DMS153 (cell line): ENCODE results near the gene SARDH.

Experiments used
- DNase-seq: peaks from one replicate; lab custom pipeline; 2025; lab: John Stamatoyannopoulos, UW

Gene SARDH, protein sequence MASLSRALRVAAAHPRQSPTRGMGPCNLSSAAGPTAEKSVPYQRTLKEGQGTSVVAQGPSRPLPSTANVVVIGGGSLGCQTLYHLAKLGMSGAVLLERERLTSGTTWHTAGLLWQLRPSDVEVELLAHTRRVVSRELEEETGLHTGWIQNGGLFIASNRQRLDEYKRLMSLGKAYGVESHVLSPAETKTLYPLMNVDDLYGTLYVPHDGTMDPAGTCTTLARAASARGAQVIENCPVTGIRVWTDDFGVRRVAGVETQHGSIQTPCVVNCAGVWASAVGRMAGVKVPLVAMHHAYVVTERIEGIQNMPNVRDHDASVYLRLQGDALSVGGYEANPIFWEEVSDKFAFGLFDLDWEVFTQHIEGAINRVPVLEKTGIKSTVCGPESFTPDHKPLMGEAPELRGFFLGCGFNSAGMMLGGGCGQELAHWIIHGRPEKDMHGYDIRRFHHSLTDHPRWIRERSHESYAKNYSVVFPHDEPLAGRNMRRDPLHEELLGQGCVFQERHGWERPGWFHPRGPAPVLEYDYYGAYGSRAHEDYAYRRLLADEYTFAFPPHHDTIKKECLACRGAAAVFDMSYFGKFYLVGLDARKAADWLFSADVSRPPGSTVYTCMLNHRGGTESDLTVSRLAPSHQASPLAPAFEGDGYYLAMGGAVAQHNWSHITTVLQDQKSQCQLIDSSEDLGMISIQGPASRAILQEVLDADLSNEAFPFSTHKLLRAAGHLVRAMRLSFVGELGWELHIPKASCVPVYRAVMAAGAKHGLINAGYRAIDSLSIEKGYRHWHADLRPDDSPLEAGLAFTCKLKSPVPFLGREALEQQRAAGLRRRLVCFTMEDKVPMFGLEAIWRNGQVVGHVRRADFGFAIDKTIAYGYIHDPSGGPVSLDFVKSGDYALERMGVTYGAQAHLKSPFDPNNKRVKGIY

DNA sequence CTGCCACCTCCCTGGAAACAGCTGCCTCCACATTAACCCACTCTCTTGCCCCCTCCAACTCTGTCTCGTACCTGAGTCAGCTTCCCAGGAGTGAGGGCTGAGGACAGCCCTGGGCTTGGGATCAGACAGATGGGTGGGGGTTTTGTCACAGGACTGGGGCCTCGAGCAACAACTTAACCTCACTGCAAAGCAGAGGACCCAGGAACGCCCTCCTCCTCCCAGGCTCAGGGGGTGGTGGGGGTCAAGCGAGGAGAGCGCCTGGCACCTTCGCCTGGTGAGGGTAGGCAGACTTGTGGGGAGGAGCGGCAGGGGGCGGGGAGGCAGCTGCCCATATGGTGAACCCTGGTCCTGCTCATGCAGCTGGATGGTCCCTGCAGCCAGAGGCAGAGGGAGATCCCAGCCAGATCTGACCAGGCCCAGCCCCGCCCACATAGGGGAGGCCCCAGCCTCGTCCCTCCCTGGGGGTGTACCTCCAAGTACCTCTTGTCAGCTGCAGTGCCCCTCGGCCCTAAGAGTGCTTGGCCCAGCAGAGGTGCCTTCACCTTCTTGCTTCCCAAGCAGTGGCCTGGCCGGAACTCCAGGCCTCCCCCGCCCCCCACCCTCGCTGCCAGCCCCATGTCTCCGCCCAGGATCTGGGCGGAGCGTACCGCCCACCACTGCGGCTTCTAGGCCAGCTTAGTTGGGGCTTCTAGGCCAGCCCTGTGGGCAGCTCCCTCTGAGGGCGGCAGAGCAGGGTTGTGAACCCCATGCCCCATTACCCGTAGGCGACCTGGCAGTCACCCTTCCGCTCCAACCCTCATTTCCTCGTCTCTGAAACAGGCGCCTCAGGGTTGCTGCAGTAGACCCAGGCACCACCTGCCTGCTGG, at the start of gene SARDH:
Gene SARDH, minus strand, starts transcription at position 579 of the 866 bp plus-strand sequence. CDS start 4,179 bp downstream, outside the sequence.
- no peak for DNase-seq

DNA sequence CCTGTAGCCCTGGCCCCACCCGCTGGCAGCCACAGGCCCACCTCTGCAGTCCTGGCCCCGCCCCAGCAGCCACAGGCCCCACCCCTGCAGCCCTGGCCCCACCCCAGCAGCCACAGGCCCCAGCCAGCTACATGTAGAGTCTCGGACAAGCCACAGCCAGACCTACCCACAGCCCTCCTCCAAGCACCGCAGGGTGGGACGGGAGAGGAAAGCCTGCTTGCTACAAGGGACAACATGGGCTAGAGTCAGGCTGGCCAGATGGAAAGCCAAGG, 49.5 kb upstream of the SARDH start:
- DNase-seq, result no peak

GRCh38 chr9:133786907-133787753, 49.0 kb upstream of the SARDH start:
- DNase-seq, result no peak

DNA sequence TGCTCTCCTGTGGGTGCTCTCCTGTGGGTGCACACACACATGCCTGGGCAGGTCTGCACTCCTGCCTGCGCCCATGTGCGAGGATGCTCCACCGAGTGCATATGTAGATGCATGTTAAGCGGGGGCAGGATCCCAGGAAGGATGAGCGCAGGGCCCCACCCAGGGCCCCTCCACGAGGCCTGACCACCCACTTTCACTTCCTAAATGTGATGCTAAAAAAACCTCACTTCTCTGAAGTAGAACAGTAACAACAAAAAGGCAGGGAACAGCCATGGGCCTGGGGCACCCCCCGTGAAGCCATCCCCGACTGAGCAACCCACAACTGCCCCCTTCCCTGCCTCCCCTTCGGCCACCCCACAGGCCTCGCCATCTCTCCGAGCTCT, 48.2 kb upstream of the SARDH start:
- no peak for DNase-seq

DNA sequence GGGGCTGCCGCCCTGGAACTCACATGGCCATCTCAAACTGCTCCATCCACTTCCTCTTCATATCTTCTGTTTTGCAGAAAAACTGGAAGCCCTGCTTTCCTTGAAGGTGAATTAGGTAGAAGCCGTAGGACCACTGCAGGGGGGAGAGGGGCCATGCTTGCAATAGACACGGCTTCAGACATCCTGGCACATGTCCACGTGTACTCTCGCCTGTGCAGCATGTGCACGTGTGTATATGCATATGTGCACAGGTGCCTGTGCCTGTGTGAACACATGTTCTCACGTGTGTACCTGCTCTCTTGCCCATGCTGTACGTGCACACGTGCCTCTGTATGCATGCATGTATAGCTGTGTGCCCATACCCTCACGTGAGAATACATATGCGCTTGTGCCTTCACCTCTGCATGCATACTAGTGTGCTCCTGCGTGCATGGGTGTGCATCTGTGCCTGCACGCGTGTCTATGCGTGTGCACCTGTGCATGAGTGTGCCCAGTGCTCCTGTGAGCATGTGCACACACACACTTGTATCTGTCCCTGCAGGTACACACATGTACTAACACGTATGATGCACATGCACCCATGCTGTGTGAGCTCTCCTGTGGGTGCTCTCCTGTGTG, 47.7 kb upstream of the SARDH start:
- DNase-seq, result no peak

GRCh38 chr9:133784731-133785561, 46.8 kb upstream of the SARDH start:
- DNase-seq, result no peak

- no peak for DNase-seq
Measured at GRCh38 chr9:133783331-133783731, 45.2 kb upstream of the SARDH start.

DNA sequence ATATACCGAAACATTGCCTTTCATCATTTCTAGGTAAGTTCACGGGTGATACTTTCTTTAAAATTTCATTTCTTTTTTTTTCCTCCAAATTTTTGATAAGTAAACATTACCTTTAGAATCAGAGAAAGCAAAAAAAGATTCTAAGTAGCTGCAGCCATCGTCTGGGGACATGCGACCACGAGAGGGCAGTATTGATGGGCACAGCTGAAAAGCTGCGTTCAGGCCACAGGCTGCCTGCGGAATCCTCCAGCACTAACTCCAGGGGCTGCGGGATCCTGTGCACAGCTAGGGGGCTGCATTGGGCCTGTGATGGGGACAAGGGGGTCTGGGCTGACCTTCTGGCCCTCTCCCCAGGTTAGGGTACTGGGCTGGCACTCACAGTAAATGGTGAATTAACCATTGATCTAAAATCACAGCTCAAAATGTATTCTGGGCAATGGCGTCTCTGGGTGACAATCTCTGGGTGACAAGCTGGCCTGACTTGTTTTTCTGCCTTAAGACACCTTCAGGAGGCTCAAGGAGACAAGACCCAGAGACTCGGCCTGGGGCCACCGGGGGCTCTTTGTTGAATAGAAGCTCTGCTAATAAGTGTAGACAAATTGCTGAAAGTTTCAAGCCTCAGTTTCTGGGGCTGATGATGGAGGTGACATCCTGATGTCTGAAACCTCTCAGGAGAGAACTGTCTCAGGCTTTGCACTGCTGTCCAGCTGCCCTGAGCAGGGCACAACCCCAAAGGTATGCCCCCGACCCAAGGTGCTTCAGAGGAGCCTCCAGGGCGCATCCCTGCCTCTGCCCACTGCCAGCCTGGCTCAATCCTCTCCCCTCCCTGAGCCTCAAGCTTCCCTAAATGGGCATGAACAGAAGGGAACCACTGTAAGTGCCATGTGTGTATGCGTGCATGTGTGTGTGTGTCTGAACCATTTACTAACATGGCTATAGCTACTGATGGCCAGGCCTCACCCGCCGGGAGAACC, 44.3 kb upstream of the SARDH start:
- no peak for DNase-seq

DNA sequence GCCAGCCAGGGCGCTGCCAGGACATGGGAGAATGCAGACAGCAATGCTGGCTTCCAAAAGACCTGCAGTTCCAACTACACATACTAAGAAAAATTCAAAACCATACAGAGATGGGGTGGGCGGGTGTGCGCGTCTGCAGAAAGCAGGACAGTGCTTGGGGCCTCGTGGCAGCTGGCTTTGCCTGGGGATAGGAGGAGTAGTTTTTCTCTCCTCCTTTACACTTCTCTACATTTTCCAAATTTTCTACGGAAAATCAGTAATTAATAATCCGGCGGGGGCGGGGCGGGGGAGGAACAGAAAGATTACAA, 43.6 kb upstream of the SARDH start:
- DNase-seq, result no peak

- no peak for DNase-seq
Measured at GRCh38 chr9:133780962-133781827, 43.0 kb upstream of the SARDH start.

DNA sequence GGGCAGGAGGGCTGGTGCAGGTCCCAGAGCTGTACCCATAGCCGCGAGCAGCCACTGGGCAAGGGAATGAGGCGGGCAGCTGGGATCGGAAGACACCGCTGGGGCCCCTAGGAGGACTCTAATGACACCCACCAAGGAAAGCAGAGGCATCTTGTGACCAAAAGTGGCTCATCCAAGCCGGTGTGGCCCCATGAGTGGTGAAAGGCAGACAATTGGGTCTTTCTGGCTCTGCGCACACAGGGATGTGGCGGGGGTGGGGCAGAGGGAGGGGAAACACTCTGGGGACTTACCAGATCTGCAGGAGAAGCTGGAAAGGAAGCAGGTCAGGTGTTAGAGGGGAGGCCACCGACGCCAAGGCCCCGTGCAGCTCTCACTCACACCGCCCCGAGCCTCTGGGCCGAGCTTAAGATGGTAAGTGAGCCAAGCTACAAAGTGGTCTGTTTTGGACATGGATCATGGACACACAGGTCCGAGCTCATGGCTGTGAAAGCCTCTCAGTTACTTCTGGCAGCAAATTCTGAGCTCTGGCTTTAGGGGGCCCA, 42.3 kb upstream of the SARDH start:
- no peak for DNase-seq

DNA sequence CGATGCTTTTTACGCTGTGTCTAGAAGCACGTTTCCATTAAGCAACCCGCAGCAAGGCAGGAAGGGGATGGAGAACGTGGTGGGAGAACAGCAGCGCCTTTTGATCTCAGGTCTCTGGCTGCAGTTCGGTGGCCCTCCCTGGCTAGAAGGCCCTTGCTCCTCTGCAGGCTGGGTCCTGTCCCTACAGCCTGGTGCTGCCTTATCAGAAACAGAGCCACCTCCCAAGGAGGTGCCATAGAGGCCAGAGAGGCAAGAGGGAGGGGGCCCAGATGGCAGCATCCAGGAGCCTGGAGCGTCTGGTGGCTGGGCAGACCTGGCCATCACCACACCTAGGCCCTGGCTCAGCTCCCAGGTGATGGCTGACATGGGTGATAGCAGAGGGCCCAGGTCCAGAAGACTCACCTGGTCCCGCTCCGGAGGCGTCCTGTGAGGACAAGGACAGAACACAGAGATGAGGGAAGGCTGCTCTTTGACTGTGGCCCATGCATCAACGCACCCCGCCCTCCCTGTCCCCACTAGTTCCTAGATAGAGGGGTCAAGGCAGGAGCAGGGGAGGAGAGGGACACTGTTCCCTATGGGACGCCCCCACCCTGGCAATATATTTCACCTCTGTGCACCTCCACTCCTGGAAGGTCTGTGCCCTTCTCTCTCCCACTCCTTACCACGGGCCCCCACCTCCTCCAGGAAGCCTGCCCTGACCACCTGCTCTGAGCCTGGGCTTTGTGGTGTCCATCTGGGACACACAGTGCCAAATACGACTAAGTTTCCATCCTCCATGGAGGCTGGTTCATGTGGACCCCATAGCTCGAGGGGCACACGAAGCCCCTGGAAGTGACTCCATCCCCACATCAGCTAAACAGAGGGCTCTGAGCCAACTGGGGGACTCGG, 41.6 kb upstream of the SARDH start:
- no peak for DNase-seq

DNA sequence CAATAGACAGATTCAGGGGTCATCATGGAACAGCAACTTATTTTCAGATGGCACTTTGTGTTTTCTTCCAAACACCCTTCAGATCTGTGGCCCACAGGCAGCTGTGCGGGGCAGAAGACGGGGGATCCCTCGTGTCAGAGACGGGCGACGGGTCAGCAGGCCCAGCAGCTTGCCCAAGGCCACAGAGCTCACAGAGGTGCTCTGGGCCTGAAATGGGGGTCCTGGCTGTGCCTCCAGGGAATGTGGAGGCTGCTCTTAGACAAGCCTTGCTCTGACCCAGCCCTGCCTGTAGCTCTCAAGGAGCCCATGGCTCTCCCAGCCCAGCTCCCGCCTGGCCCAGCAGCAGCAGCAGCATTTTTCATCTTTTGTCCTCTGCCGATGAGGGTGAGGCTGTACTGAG, 40.9 kb upstream of the SARDH start:
- no peak for DNase-seq

DNA sequence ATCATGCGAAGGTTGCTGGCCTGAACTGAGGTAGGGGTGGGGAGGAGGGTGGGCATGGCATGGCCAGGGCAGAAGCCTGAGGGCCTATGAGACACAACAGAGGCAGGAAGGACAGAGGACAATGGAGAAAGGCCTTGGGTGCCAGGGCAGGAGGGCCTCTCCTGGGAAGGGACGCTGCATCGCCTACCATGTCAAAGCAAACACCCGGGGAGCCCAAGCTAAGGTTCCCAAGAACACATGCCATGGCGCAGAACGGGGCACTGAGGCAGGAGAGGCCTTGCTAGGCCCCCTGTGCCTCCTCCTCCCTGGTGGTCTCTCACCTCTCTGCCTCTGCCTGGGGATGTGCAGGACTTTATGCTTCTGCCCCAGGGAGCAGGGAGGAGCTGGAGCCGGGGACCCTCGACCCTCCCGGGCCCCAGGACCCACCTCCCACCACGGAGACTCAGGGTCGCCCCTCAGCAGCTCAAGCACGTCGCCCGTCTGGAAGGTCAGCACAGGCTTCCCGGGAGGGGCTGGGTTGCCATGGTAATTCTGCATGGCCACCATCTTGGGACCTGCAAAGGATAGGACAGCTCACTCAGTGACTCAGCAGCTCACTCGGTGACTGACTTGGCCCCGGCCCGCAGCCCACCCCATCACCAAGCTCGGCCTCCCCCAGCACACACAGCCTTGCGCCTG, 40.3 kb upstream of the SARDH start:
- DNase-seq, result no peak

DNA sequence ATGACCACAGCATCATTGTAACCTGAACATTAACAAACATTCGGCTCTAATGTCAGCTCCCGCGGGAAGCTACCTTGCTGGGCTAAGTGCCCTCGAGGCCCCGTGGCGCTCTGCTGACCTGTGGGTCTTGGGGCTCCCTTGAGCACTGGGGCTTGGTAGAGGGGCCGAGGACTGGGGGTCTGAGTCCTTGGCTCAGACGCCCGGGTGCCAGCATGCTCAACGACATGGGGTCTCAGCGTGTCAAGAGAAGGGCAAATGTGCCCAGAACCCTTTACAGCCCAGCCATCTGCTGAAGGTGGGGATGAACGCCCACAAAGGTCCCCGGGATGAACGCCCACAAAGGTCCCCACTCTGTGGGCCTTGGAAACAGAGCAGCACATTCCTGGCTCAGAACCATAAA, 39.7 kb upstream of the SARDH start:
- DNase-seq, result no peak
